ENCODE data around the gene GHSR.

The GHSR gene

DNA sequence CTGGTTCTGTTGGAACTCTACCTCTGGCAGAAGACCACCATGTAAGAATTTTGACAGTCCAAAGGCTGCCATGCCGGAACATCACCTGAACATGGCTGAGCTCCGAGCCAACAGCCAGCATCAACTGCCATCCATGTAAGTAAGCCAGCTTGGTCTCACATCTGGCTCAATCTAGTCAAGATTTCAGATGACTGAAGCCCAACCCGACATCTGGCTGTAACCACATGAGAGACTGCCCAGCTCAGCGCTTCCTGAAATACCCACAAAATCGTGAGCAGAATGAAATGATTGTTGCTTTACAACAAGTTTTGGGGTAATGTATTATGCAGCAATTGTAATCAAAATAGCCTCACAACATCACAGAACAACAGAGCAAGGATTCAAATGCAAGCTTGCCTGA, 32.9 kb downstream of the GHSR start:
- no peak for DNase-seq

- DNase-seq: no peak
Measured at GRCh38 chr3:172411478-172411947, 36.7 kb downstream of the GHSR start.

DNA sequence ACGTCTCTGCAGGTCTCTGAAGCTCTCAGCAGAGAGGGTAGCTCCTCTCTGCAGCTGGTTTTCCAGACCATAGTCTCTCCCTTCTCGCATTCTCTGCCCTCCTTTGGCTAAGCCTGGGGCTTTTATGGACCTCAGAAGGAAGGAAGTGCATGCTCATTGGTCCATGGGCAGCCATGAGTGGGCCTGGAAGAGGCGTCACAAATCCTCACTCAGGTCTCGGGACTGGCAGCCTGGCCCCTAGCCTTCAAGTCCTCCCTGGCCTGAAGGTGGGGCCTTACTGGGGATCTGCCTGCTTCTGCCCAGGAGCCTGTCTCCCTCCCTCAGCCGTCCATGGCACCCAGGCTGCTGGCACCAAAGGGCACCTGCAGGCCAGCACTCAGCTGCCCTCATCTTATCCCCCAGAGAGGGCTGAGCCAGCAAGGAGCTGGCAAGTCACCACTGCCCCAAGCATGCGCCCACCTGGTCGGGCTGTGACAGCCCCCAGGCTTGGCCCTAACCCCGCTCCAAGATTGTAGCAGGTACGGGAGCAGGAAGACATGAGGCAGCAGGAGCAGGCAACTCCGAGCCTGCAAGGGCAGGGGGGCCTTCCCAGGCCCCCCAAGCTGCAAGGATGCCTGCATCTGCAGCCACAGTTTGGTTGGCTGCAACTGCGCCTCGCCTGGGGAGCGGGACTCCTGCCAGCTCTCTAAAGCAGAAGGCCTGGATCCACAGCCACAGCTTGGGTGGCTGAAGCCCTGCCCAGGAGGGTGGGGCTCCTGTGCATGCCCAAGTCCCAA, 37.4 kb downstream of the GHSR start:
- DNase-seq: no peak

GRCh38 chr3:172407872-172408271, 40.4 kb downstream of the GHSR start:
- no peak for DNase-seq

GRCh38 chr3:172405914-172406313, 42.3 kb downstream of the GHSR start:
- no peak for DNase-seq

DNA sequence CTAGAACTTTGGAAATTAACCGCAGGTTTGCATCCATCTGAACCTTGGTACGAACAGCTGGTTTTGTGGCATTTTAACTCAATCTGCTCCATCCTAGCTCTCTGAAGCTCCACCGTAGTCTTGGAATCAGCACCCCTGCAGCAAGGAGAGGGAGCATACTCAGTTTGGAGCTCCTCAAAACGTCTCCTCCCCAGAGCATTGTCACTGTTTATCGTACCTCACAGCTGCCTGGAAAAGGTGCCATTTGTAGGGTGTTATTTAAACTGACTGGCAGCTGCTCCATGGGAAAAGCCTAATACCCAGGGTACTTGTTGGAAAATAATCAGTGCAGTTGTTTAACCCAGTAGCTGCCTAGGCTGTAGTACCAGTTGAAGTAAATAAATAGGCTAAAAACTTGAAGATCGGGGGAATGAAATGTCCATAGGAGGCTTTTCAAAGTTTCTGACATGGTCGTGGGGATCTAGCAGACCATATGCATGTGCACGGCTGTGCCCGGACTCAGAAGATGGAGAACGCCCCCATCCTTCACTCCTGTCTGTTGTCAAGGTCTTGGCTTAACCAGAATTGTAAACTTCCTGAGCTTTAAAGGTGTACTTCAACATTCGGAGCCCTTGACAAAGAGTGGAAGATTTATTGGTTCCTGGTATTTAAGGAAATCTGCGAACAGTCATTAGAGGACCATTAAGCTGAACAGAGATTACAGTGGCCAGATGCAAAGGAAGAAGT, 43.9 kb downstream of the GHSR start:
- DNase-seq: no peak

DNA sequence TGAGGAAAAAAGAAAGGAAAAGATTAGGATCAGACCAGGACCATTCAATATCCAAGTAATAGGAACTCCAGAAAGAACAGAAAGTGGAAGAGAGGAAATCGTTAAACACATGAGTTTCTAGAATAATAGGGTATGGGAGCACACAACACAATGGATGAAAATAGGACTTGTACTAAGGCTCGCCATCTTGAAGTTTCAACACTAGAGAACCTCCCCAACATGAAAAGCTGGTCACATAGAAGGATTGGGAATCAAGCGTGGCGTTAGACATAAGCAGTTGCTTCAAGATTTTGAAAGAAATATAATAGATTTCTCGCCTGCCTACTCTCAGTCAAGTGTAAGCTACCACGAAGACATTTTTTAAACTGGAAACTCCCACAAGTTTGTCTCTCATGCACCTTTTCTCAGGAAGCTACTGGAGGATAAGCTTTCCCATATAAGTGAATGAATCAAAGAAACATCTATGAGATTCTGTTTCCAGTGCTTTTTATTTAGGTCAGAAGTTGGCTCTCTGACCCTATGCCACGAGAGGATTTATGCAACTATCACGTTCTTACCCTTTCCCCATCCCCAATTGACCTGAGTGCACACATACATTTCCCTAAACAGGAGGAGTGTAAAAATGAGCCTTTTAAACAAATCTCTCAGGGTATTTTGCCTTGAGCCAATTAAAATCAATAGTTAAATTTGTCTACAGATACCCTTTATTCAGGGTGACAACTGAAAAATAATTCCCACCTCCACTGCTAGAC, 45.2 kb downstream of the GHSR start:
- DNase-seq: no peak

- no peak for DNase-seq
Measured at GRCh38 chr3:172402090-172402489, 46.2 kb downstream of the GHSR start.

- no peak for DNase-seq
Measured at GRCh38 chr3:172398484-172398883, 49.8 kb downstream of the GHSR start.

DNA sequence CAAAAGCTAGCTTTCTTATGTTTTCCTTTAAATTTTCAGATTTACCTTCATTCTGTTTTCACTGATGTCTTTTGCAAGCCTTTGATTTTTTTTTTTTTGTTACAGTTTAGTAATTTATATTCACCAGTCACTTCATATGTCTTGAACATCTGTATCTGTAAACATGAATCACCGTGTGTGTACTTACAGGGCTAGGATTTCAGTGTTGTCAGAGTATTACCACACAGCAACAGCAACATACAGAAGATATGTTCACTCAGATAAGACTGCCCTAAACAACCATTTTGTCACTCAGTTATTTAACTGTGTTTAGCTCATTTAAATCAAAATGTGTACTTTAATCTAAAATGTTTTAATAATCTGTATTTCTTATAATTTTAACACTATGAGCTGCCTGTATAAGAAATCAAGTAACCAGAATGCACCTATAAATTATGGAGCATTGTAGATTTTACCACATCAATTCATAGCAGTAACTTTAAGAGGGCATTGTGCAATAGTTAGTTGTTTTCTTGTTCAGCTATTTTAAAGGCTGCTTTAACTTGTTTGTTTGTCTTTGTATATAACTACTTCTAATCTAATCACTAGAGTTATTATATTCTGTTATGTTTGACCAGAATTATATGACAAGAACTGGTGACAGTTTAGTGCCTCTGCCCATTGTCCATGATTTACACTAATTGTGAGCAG, 50.4 kb downstream of the GHSR start:
- no peak for DNase-seq

DNA sequence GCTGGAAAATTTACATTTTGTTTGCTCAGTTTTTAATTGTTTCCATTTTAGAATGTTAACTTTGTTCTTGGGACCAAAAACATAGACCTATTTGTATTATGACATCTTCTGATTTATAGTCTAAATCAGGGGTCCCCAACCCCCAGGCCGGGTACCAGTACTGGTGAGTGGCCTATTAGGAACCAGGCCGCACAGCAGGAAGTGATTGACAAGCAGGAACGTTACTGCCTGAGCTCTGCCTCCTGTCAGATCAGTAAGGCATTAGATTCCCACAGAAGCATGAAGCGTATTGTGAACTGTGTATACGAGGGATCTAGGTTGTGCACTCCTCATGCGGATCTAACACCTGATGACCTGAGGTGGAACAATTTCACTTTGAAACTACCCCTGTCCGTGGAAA, 51.9 kb downstream of the GHSR start:
- no peak for DNase-seq

DNA sequence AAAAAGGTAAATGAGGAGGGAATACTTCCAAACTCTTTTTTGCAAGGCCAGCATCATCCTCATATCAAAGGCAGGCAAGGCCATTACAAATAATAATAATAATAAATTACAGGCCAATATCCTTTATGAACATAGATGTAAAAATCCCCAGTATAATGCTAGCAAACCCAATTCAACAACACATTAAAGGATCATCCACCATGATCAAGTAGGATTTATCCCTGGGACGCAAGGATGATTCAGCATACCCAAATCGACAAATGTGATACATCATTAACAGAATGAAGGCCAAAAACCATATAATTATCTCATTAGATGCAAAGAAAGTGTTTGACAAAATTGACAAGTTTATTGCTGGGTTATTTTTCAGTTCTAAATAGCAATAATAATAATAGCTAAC, 53.6 kb downstream of the GHSR start:
- no peak for DNase-seq

Measured in NCI-H2029 treated with DMSO at 0.1 percent for 48 hours (cell line).